Upper lobe of left lung (tissue), 4 donors: ENCODE results near the gene NAV2.

ENCODE experiments used
- POLR2A ChIP-seq, 4 donors: fragments of 450-650 bp; IDR thresholded peaks; one replicate each; pipeline ENCODE4 v1.5.1; 2016 to 2017; ENCODE audit warnings: antibody characterized with exemption in 4 of 4, mild to moderate bottlenecking in 2 of 4
- TF ChIP-seq, protein P1 (sequence below), 6 experiments: fragments of 450-650 bp in 4 of 6; fragments of 200-600 bp in 2 of 6; sonication (generic) in 2 of 6; IDR thresholded peaks; one replicate each; pipeline ENCODE4 v1.5.1; 2016 to 2019; ENCODE audit warnings: antibody characterized with exemption in 6 of 6

DNA sequence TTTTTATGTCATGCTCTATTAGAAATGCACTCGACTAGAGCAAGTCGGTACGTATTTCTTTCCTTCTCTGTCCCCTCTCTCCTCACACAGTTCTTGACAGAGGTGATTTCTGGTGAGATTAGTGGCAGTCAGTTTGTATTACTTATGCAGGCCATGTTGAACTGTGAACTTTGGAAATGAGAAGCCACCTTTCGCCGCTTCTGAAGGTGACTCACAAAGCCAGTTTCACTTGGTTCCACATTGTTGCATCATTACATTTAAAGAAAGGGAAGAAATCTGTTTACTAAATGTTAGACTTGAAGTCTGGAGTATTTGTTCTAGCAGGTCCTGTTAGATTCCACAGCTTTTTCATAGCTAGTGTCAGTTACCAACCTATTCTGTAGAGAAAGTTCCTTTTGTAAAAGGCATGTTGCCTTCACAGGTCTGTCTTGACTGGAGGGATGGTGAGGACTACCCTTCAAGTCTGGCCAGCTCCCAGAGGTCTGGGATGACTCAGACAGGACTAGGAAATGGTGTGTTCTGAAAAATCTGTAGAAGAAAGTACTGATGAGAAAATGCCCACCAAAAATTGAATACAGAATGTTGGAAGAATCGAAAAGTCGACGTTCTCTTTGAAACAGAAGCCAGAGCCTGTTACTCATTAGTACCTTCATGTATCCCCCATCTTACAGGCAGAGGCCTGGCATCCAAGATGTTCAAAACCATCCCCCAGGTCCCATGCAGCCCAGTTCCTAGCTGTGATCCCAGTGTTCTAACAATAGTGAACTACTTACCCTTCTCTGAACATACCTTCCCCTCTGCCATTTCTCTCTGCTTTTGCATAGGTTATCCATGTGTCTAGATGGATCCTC is 266.3 kb downstream of the NAV2 start:
- TF ChIP-seq, protein P1, sequence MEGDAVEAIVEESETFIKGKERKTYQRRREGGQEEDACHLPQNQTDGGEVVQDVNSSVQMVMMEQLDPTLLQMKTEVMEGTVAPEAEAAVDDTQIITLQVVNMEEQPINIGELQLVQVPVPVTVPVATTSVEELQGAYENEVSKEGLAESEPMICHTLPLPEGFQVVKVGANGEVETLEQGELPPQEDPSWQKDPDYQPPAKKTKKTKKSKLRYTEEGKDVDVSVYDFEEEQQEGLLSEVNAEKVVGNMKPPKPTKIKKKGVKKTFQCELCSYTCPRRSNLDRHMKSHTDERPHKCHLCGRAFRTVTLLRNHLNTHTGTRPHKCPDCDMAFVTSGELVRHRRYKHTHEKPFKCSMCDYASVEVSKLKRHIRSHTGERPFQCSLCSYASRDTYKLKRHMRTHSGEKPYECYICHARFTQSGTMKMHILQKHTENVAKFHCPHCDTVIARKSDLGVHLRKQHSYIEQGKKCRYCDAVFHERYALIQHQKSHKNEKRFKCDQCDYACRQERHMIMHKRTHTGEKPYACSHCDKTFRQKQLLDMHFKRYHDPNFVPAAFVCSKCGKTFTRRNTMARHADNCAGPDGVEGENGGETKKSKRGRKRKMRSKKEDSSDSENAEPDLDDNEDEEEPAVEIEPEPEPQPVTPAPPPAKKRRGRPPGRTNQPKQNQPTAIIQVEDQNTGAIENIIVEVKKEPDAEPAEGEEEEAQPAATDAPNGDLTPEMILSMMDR (IDR thresholded peaks at IDR 0.05) = no peak
- TF ChIP-seq POLR2A (IDR thresholded peaks at IDR 0.05) = no peak
